B cell (primary cell): Measurements from ENCODE around the gene HADHB. TPM values are rescaled to one million over a fixed set of nuclear protein-coding genes. Genes with fewer than 3 reads are reported as not detected.

Source experiments
- ATAC-seq: fragments of 200-7000 bp; cut with Tn5 transposase; one replicate; pipeline ENCODE4 v1.10.0; 2021; ENCODE audit warnings: low read depth, mild to moderate bottlenecking, moderate number of reproducible peaks, moderate library complexity
- CTCF ChIA-PET: fragments of 350-600 bp; sonication (Branson Sonifier 250); formaldehyde crosslinking; loops from one replicate; lab custom pipeline; 2021; ENCODE audit warnings: antibody characterized with exemption, inconsistent platforms; lab: Charles Lee
- POLR2A ChIA-PET: fragments of 350-600 bp; sonication (Branson Sonifier 250); formaldehyde crosslinking; loops from one replicate; lab custom pipeline; 2021; ENCODE audit warnings: antibody characterized with exemption; lab: Charles Lee
- DNase-seq: peaks from one replicate; pipeline ENCODE4 v3.0.0; 2013
- H2AFZ ChIP-seq: 2 replicates; pipeline ENCODE4 v1.6.1; 2012; ENCODE audit warnings: mild to moderate bottlenecking, low read depth, low read length; ENCODE audit not compliant: insufficient read depth, poor library complexity, severe bottlenecking
- H3K27ac ChIP-seq, 2 donors: 1 replicate in 1 of 2; 2 replicates in 1 of 2; pipeline ENCODE4 v1.5.1; 2012 to 2013; ENCODE audit warnings: low read length in 2 of 2, mild to moderate bottlenecking in 2 of 2, moderate library complexity in 1 of 2
- H3K27me3 ChIP-seq, 4 experiments: fragments of 200-600 bp in 1 of 4; sonication (generic) in 1 of 4; replicated peaks in 1 of 4; 1 replicate in 2 of 4; 2 replicates in 2 of 4; pipeline versions ENCODE4 v1.6.1 to v1.7.0; 2013 to 2016; ENCODE audit warnings: low read length in 3 of 4, mild to moderate bottlenecking in 2 of 4, mixed read lengths in 1 of 4, moderate library complexity in 1 of 4; ENCODE audit not compliant: insufficient read depth in 4 of 4, control insufficient read depth in 3 of 4; ENCODE audit errors: control extremely low read depth in 1 of 4
- H3K36me3 ChIP-seq, 2 experiments: replicated peaks in 1 of 2; 1 replicate in 1 of 2; 2 replicates in 1 of 2; pipeline versions ENCODE4 v1.6.1 to v1.7.1; 2013; ENCODE audit warnings: low read length in 1 of 2; ENCODE audit not compliant: insufficient read depth in 2 of 2, control insufficient read depth in 1 of 2; ENCODE audit errors: control extremely low read depth in 1 of 2, extremely low read depth in 1 of 2
- H3K4me1 ChIP-seq, 2 donors: fragments of 200-600 bp in 1 of 2; sonication (generic) in 1 of 2; 1 replicate in 1 of 2; 2 replicates in 1 of 2; pipeline versions ENCODE4 v1.5.1 to v1.6.1; 2013 to 2017; ENCODE audit warnings: low read length in 2 of 2; ENCODE audit not compliant: control insufficient read depth in 2 of 2, insufficient read depth in 2 of 2
- H3K4me2 ChIP-seq: replicated peaks from 2 replicates; pipeline ENCODE3; 2012; ENCODE audit warnings: mild to moderate bottlenecking, low read depth, low read length; ENCODE audit not compliant: poor library complexity, severe bottlenecking
- H3K4me3 ChIP-seq, 5 experiments: fragments of 200-600 bp in 1 of 5; sonication (generic) in 1 of 5; 1 replicate in 3 of 5; 2 replicates in 2 of 5; pipeline versions ENCODE4 v1.5.1 to v1.7.0; 2011 to 2016; ENCODE audit warnings: low read length in 4 of 5, mild to moderate bottlenecking in 4 of 5, low read depth in 2 of 5, control low read depth in 1 of 5, moderate library complexity in 1 of 5; ENCODE audit not compliant: insufficient read depth in 1 of 5; ENCODE audit errors: control extremely low read depth in 1 of 5, extremely low read depth in 1 of 5
- H3K79me2 ChIP-seq: fragments of 200-600 bp; sonication (generic); one replicate; pipeline ENCODE4 v1.6.0; 2016; ENCODE audit warnings: low read length; ENCODE audit not compliant: control insufficient read depth, insufficient read depth
- H3K9ac ChIP-seq: fragments of 200-600 bp; sonication (generic); 2 replicates; pipeline ENCODE4 v1.6.1; 2017; ENCODE audit warnings: mild to moderate bottlenecking, low read length, moderate library complexity
- H3K9me3 ChIP-seq, 3 donors: one replicate each; pipeline versions ENCODE4 v1.6.1 to v1.7.1; 2013; ENCODE audit warnings: low read length in 2 of 3; ENCODE audit not compliant: control insufficient read depth in 2 of 3, insufficient read depth in 1 of 3; ENCODE audit errors: control extremely low read depth in 1 of 3
- H4K20me1 ChIP-seq: 2 replicates; pipeline ENCODE4 v1.6.0; 2012; ENCODE audit warnings: mild to moderate bottlenecking, low read length; ENCODE audit not compliant: insufficient read depth, control insufficient read depth, poor library complexity, severe bottlenecking
- H3K27ac Mint-ChIP-seq: one replicate; pipeline ENCODE4 v1.8.0; 2021; ENCODE audit warnings: mixed read lengths
- H3K27me3 Mint-ChIP-seq: one replicate; pipeline ENCODE4 v1.8.0; 2021; ENCODE audit warnings: mixed read lengths
- H3K4me1 Mint-ChIP-seq: one replicate; pipeline ENCODE4 v1.8.0; 2021; ENCODE audit warnings: mixed read lengths
- H3K4me3 Mint-ChIP-seq: one replicate; pipeline ENCODE4 v1.8.0; 2021; ENCODE audit warnings: mixed read lengths
- H3K9me3 Mint-ChIP-seq: one replicate; pipeline ENCODE4 v1.8.0; 2022; ENCODE audit warnings: mixed read lengths; ENCODE audit not compliant: insufficient read depth
- EZH2 ChIP-seq: IDR thresholded peaks from 2 replicates; pipeline ENCODE4 v1.6.1; 2012; ENCODE audit warnings: borderline replicate concordance, low read depth, mild to moderate bottlenecking, moderate library complexity, low read length; ENCODE audit not compliant: insufficient read depth, poor library complexity, severe bottlenecking
- WGBS: methylation state at CpG from one replicate; pipeline ENCODE4 v1.1.5; 2013; ENCODE audit warnings: missing lambda C conversion rate; ENCODE audit not compliant: insufficient coverage; 5-methylcytosine and 5-hydroxymethylcytosine counted together
- intact Hi-C: fragments of 100-400 bp; cut with micrococcal nuclease; formaldehyde crosslinking; loops from one replicate; pipeline ENCODE4 v1.10.0; 2022
- polyA plus RNA-seq: library from polyadenylated mRNA; depleted of rRNA; stranded (reverse); fragments of >200 nt; gene quantifications from 2 replicates; pipeline ENCODE4 v1.2.3, GENCODE V29; 2012
- total RNA-seq, 2 donors: library from RNA; stranded (reverse); fragments of 120-200 nt in 1 of 2; gene quantifications; 1 replicate in 1 of 2; 2 replicates in 1 of 2; pipeline versions ENCODE4 v1.2.3 to v1.2.4, GENCODE V29; 2013 to 2022
- TF ChIP-seq, protein P1 (sequence below): fragments of 200-600 bp; IDR thresholded peaks from one replicate; pipeline ENCODE4 v1.8.0; 2022; ENCODE audit warnings: antibody characterized with exemption, mild to moderate bottlenecking

Gene HADHB
- total and polyA plus RNA-seq, 2 donors (not counting 1 experiment from before 2014, with no cell fraction given) = 40.6 to 64.2 TPM

DNA sequence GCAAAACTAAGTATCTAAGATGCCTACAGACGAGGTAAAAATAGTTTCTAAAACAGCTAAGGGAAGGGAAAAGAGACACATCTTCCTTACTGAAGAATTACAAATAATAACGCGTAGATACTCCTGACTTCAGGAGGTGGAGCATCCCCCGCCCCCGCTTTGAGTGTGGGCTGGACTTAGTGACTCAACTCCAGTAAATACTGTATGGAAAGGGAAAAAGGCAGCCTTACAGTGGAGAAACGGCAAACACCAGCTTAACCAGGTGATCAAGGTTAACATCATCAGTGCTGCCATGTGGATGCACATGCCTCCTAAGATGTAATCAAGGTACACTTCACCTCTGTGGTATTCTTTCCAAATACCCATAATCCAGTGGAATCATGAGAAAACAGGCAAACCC lies 47.9 kb downstream of the HADHB start:
- intact Hi-C loops = no loop called here
- no peak overlapping the region for H3K4me3 Mint-ChIP-seq
- H3K4me2 ChIP-seq = no peak overlapping the region
- DNase-seq (no peak), ATAC-seq (no peak)
- no peaks in the 10 kb centered on the region for H4K20me1 ChIP-seq
- no peak overlapping the region for H3K9ac ChIP-seq
- no peaks in the 10 kb centered on the region for H3K27me3 ChIP-seq
- CTCF ChIA-PET = no interaction called here
- H3K27ac ChIP-seq = no peak overlapping the region
- peaks cover 1 to 7% of the 10 kb centered on the region in 2 experiments for H3K36me3 ChIP-seq
- peak overlapping the region; percentile 4 for H3K27ac Mint-ChIP-seq
- POLR2A ChIA-PET = no interaction called here
- H3K79me2 ChIP-seq = no peaks in the 10 kb centered on the region
- H3K9me3 ChIP-seq = no peaks in the 10 kb centered on the region
- no peaks in the 10 kb centered on the region for H3K4me1 ChIP-seq
- TF ChIP-seq, protein P1, sequence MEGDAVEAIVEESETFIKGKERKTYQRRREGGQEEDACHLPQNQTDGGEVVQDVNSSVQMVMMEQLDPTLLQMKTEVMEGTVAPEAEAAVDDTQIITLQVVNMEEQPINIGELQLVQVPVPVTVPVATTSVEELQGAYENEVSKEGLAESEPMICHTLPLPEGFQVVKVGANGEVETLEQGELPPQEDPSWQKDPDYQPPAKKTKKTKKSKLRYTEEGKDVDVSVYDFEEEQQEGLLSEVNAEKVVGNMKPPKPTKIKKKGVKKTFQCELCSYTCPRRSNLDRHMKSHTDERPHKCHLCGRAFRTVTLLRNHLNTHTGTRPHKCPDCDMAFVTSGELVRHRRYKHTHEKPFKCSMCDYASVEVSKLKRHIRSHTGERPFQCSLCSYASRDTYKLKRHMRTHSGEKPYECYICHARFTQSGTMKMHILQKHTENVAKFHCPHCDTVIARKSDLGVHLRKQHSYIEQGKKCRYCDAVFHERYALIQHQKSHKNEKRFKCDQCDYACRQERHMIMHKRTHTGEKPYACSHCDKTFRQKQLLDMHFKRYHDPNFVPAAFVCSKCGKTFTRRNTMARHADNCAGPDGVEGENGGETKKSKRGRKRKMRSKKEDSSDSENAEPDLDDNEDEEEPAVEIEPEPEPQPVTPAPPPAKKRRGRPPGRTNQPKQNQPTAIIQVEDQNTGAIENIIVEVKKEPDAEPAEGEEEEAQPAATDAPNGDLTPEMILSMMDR = no peak
- TF ChIP-seq EZH2 = no peak
- no peaks in the 10 kb centered on the region for H3K27me3 Mint-ChIP-seq
- H2AFZ ChIP-seq = no peak overlapping the region
- WGBS = no CpG with 5 or more reads among the region's 6 CpGs
- H3K4me1 Mint-ChIP-seq = no peaks in the 10 kb centered on the region
- H3K9me3 Mint-ChIP-seq = no peaks in the 10 kb centered on the region
- no peak overlapping the region for H3K4me3 ChIP-seq

DNA sequence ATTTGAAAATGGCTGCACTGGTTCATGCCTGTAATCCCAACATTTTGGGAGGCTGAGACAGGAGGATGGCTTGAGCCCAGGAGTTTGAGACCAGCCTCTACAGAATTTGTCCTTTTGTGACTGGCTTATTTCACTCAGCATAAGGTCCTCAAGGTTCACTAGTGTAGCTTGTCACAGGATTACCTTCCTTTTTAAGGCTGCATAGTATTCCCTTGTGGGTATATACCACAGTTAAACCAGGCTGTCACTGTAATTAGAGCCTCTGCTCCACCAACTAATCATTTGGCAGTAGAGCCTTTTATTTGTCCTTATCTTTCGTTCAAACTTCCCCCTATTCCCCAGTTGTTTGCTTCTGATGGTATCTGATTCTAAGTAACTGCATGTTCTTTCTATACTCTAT lies 50.8 kb downstream of the HADHB start:
- H3K27me3 Mint-ChIP-seq = no peaks in the 10 kb centered on the region
- no peaks in the 10 kb centered on the region for H3K27me3 ChIP-seq
- H3K9ac ChIP-seq = no peak overlapping the region
- ChIA-PET POLR2A (no interaction called here), CTCF (no interaction called here)
- H3K9me3 ChIP-seq = no peaks in the 10 kb centered on the region
- no CpG with 5 or more reads among the region's 1 CpG for WGBS
- no peak overlapping the region for H3K4me3 Mint-ChIP-seq
- no peak for DNase-seq
- H3K27ac Mint-ChIP-seq = no peak overlapping the region
- no peak for TF ChIP-seq EZH2
- TF ChIP-seq, protein P1 = no peak
- H3K4me3 ChIP-seq = no peak overlapping the region
- H3K36me3 ChIP-seq = no peaks in the 10 kb centered on the region
- no peak overlapping the region for H2AFZ ChIP-seq
- intact Hi-C loops = no loop called here
- no peak overlapping the region for H3K4me2 ChIP-seq
- H3K4me1 ChIP-seq = peaks cover 12 to 17% of the 10 kb centered on the region in 2 donors
- H4K20me1 ChIP-seq = no peaks in the 10 kb centered on the region
- no peak for ATAC-seq
- no peaks in the 10 kb centered on the region for H3K9me3 Mint-ChIP-seq
- no peak overlapping the region for H3K27ac ChIP-seq
- no peaks in the 10 kb centered on the region for H3K79me2 ChIP-seq
- no peaks in the 10 kb centered on the region for H3K4me1 Mint-ChIP-seq
